Suprapubic skin (tissue), 4 donors: ENCODE measurements around the gene EGLN2. TPM values are rescaled to one million over a fixed set of nuclear protein-coding genes. Genes with fewer than 3 reads are reported as not detected.

Experiments used
- DNase-seq, 2 donors: peaks; one replicate each; pipeline ENCODE4 v3.0.0-alpha.2; 2019; ENCODE audit warnings: low spot score in 2 of 2
- H3K27ac ChIP-seq: fragments of 200-600 bp; sonication (generic); one replicate; pipeline ENCODE4 v1.5.1; 2019
- H3K27me3 ChIP-seq: fragments of 200-600 bp; sonication (generic); one replicate; pipeline ENCODE4 v1.5.1; 2019
- H3K36me3 ChIP-seq: fragments of 200-600 bp; sonication (generic); one replicate; pipeline ENCODE4 v1.5.1; 2019
- H3K4me1 ChIP-seq: fragments of 200-600 bp; sonication (generic); one replicate; pipeline ENCODE4 v1.5.1; 2019
- H3K4me3 ChIP-seq: fragments of 200-600 bp; sonication (generic); one replicate; pipeline ENCODE4 v1.5.1; 2019; ENCODE audit warnings: mild to moderate bottlenecking
- H3K9me3 ChIP-seq: fragments of 200-600 bp; sonication (generic); one replicate; pipeline ENCODE4 v1.5.1; 2019
- CTCF ChIP-seq, 2 donors: fragments of 200-600 bp in 1 of 2; fragments of 450-650 bp in 1 of 2; sonication (generic) in 1 of 2; IDR thresholded peaks; one replicate each; pipeline ENCODE4 v1.5.1; 2016 to 2019; ENCODE audit warnings: antibody characterized with exemption in 2 of 2, mild to moderate bottlenecking in 1 of 2, moderate library complexity in 1 of 2
- EP300 ChIP-seq: sonication (generic); formaldehyde crosslinking; IDR thresholded peaks from one replicate; pipeline ENCODE4 v1.6.1; 2017; ENCODE audit warnings: antibody characterized with exemption
- POLR2A ChIP-seq, 2 donors: fragments of 450-650 bp; IDR thresholded peaks; one replicate each; pipeline ENCODE4 v1.6.1; 2017; ENCODE audit warnings: antibody characterized with exemption in 2 of 2, mild to moderate bottlenecking in 2 of 2, moderate library complexity in 2 of 2
- POLR2AphosphoS5 ChIP-seq, 3 donors: sonication (generic); formaldehyde crosslinking; IDR thresholded peaks; one replicate each; pipeline ENCODE4 v1.6.1; 2017; ENCODE audit warnings: antibody characterized with exemption in 3 of 3
- WGBS: methylation state at CpG from one replicate; pipeline ENCODE4 v1.1.5; 2018; 5-methylcytosine and 5-hydroxymethylcytosine counted together
- total RNA-seq, 4 donors: library from RNA; depleted of rRNA; stranded (reverse); fragments of >200 nt; gene quantifications; one replicate each; pipeline ENCODE4 v1.1.0, GENCODE V29; 2016

EGLN2 gene
- total RNA-seq, 4 donors from 2014 or later, result 31.5 to 51.2 (median 37.6) TPM

GRCh38 chr19:40774916-40775631 is 23.9 kb upstream of the EGLN2 start, which contains the start of gene MIA:
TSS of gene MIA (plus strand) at chr19:40775521. CDS start at chr19:40775543, 22 bp downstream.
- no peak for TF ChIP-seq EP300
- TF ChIP-seq CTCF (IDR thresholded peaks at IDR 0.05), result no peak
- TF ChIP-seq POLR2AphosphoS5 (IDR thresholded peaks at IDR 0.05), result no peak
- TF ChIP-seq POLR2A (IDR thresholded peaks at IDR 0.05), result no peak

GRCh38 chr19:40775632-40776022 is 23.4 kb upstream of the EGLN2 start:
- no peak for DNase-seq
- WGBS, result 73% methylated on average over 10 of the region's 10 CpGs
- TF ChIP-seq POLR2AphosphoS5 (IDR thresholded peaks at IDR 0.05), result no peak
- TF ChIP-seq CTCF (IDR thresholded peaks at IDR 0.05), result no peak
- TF ChIP-seq EP300, result no peak
- no peak for TF ChIP-seq POLR2A (IDR thresholded peaks at IDR 0.05)
- Histone ChIP-seq H3K27me3 (no peaks in the 10 kb centered on the region), H3K36me3 (no peaks in the 10 kb centered on the region), H3K4me3 (peak overlapping the region; percentile 4), H3K9me3 (peaks cover 3% of the 10 kb centered on the region), H3K27ac (peak overlapping the region; percentile 58), H3K4me1 (peaks cover 18% of the 10 kb centered on the region)

More at GRCh38 chr19:40774916-40775631, 23.9 kb upstream of the EGLN2 start, which contains the start of gene MIA:
- no peak for DNase-seq
- H3K36me3 ChIP-seq, result no peaks in the 10 kb centered on the region
- WGBS, result 58% methylated on average over 9 of the region's 9 CpGs
- peak within 1 kb of the TSS; percentile 58 for H3K27ac ChIP-seq
- peak within 1 kb of the TSS; percentile 4 for H3K4me3 ChIP-seq
- peaks cover 3% of the 10 kb centered on the region for H3K9me3 ChIP-seq
- H3K4me1 ChIP-seq, result peaks cover 18% of the 10 kb centered on the region
- H3K27me3 ChIP-seq, result no peaks in the 10 kb centered on the region

- no peak for TF ChIP-seq POLR2AphosphoS5 (IDR thresholded peaks at IDR 0.05)
- TF ChIP-seq EP300, result no peak
- TF ChIP-seq POLR2A (IDR thresholded peaks at IDR 0.05), result no peak
- TF ChIP-seq CTCF (IDR thresholded peaks at IDR 0.05), result no peak
- Histone ChIP-seq H3K36me3 (no peaks in the 10 kb centered on the region), H3K27ac (no peak overlapping the region), H3K4me3 (no peak overlapping the region), H3K27me3 (no peaks in the 10 kb centered on the region), H3K9me3 (no peaks in the 10 kb centered on the region), H3K4me1 (peaks cover 18% of the 10 kb centered on the region)
- 88% methylated on average over 7 of the region's 7 CpGs for WGBS
- no peak for DNase-seq
These were observed 22.6 kb upstream of the EGLN2 start for GRCh38 chr19:40776364-40776763.

- no peaks in the 10 kb centered on the region for H3K9me3 ChIP-seq
- peak overlapping the region; percentile 93 for H3K27ac ChIP-seq
- TF ChIP-seq EP300 (no peak), POLR2AphosphoS5 (IDR thresholded peaks at IDR 0.05) (no peak), CTCF (IDR thresholded peaks at IDR 0.05) (no peak), POLR2A (IDR thresholded peaks at IDR 0.05) (no peak)
- peaks cover 18% of the 10 kb centered on the region for H3K4me1 ChIP-seq
- no peaks in the 10 kb centered on the region for H3K36me3 ChIP-seq
- WGBS, result 14% methylated on average over 13 of the region's 13 CpGs
- peak; percentile 95 to 96 for DNase-seq
- H3K4me3 ChIP-seq, result peak overlapping the region; percentile 62
- H3K27me3 ChIP-seq, result no peaks in the 10 kb centered on the region
These were observed 21.9 kb upstream of the EGLN2 start for GRCh38 chr19:40776932-40777644.

GRCh38 chr19:40777645-40777936 is 21.4 kb upstream of the EGLN2 start:
- 0% methylated on average over 10 of the region's 10 CpGs for WGBS
- Histone ChIP-seq H3K36me3 (no peaks in the 10 kb centered on the region), H3K9me3 (no peaks in the 10 kb centered on the region), H3K4me1 (peaks cover 18% of the 10 kb centered on the region), H3K27ac (peak overlapping the region; percentile 93), H3K4me3 (peak overlapping the region; percentile 62), H3K27me3 (no peaks in the 10 kb centered on the region)
- TF ChIP-seq CTCF (IDR thresholded peaks at IDR 0.05), result no peak
- no peak for TF ChIP-seq POLR2A (IDR thresholded peaks at IDR 0.05)
- TF ChIP-seq POLR2AphosphoS5 (IDR thresholded peaks at IDR 0.05), result no peak
- no peak for TF ChIP-seq EP300
- no peak for DNase-seq
